HG02852 (cell line): ENCODE data around the gene STX18.

ENCODE experiments used
- ATAC-seq: cut with Tn5 transposase; IDR thresholded peaks from one replicate; pipeline ENCODE4 v1.9.1; 2021; ENCODE audit warnings: mild to moderate bottlenecking, moderate library complexity; ENCODE audit not compliant: unreplicated experiment

The STX18 gene

GRCh38 chr4:4387531-4388310 is 154.1 kb downstream of the STX18 start:
- ATAC-seq: no peak

GRCh38 chr4:4386736-4387392 is 155.0 kb downstream of the STX18 start, which contains the start of gene NSG1:
NSG1 (plus strand) TSS chr4:4387102; CDS start chr4:4387630, 528 bp downstream.
- ATAC-seq: no peak

- no peak for ATAC-seq
These were observed 155.5 kb downstream of the STX18 start for GRCh38 chr4:4386296-4386735.

GRCh38 chr4:4385729-4386295 is 156.0 kb downstream of the STX18 start:
- ATAC-seq: no peak

- no peak for ATAC-seq
These were observed 157.0 kb downstream of the STX18 start for GRCh38 chr4:4384837-4385236.

- no peak for ATAC-seq
These were observed 158.8 kb downstream of the STX18 start for GRCh38 chr4:4383085-4383484.

- no peak for ATAC-seq
These were observed 162.2 kb downstream of the STX18 start for GRCh38 chr4:4379540-4380087.

- ATAC-seq: no peak
These were observed 164.0 kb downstream of the STX18 start for GRCh38 chr4:4377732-4378460.

GRCh38 chr4:4377191-4377590 is 164.7 kb downstream of the STX18 start:
- no peak for ATAC-seq

GRCh38 chr4:4376074-4376473 is 165.8 kb downstream of the STX18 start:
- ATAC-seq: no peak

- no peak for ATAC-seq
These were observed 167.3 kb downstream of the STX18 start for GRCh38 chr4:4374388-4375098.
